GM12878 (cell line): Measurements from ENCODE around the gene PLEK2. TPM values are rescaled to one million over a fixed set of nuclear protein-coding genes. Genes with fewer than 3 reads are reported as not detected.

Experiments
- ATAC-seq: fragments of 200-7000 bp; cut with Tn5 transposase; 3 replicates; pipeline ENCODE4 v1.9.1; 2020; ENCODE audit warnings: mild to moderate bottlenecking, moderate library complexity
- BruUV-seq: library from RNA; stranded (reverse); fragments of 400-500 nt; replicated peaks from 2 replicates; lab custom pipeline; 2021; lab: Mats Ljungman, UMichigan
- CTCF ChIA-PET: fragments of 300-600 bp; sonication (Branson Sonifier 250); formaldehyde crosslinking; extraction: SDS; loops from one replicate; lab custom pipeline; 2021; ENCODE audit warnings: inconsistent platforms; lab: Yijun Ruan, JAX
- POLR2A ChIA-PET: fragments of 350-600 bp; formaldehyde crosslinking; extraction: SDS; loops from one replicate; lab custom pipeline; 2021; ENCODE audit warnings: inconsistent platforms; lab: Charles Lee
- RAD21 ChIA-PET: fragments of 300-600 bp; sonication (Branson Sonifier 250); formaldehyde crosslinking; loops from one replicate; lab custom pipeline; 2023; ENCODE audit warnings: antibody characterized with exemption; ENCODE audit not compliant: unreplicated experiment; lab: Charles Lee
- SMC1A ChIA-PET: fragments of 300-600 bp; sonication (Branson Sonifier 250); formaldehyde crosslinking; loops from one replicate; lab custom pipeline; 2023; ENCODE audit not compliant: unreplicated experiment, uncharacterized antibody; lab: Charles Lee
- DNase-seq: peaks from one replicate; pipeline ENCODE4 v3.0.0-alpha.2; 2011; ENCODE audit warnings: low read depth, low spot score
- FAIRE-seq: peaks from 3 replicates; lab custom pipeline; 2011; peaks lifted over from hg19 to GRCh38; lab: Jason Lieb, UNC
- H2AFZ ChIP-seq: 2 replicates; pipeline ENCODE4 v1.6.0; 2011; ENCODE audit warnings: low read depth, low read length, control low read depth; ENCODE audit not compliant: control insufficient read depth
- H3K27ac ChIP-seq: 2 replicates; pipeline ENCODE4 v1.5.1; 2011; ENCODE audit warnings: control low read depth; ENCODE audit not compliant: control insufficient read depth, insufficient read depth
- H3K27me3 ChIP-seq, 2 experiments: replicated peaks in 1 of 2; 2 replicates each; pipeline versions ENCODE4 v1.6.0 to v1.6.1; 2011; ENCODE audit warnings: low read length in 1 of 2; ENCODE audit not compliant: control insufficient read depth in 2 of 2, insufficient read depth in 2 of 2
- H3K36me3 ChIP-seq, 2 experiments: 2 replicates each; pipeline ENCODE4 v1.5.1; 2011; ENCODE audit warnings: low read length in 1 of 2; ENCODE audit not compliant: control insufficient read depth in 2 of 2, insufficient read depth in 2 of 2
- H3K4me1 ChIP-seq: 2 replicates; pipeline ENCODE4 v1.6.1; 2011; ENCODE audit warnings: mild to moderate bottlenecking, low read length, moderate library complexity, mixed read lengths; ENCODE audit not compliant: control insufficient read depth, insufficient read depth
- H3K4me2 ChIP-seq: 2 replicates; pipeline ENCODE4 v1.6.0; 2011; ENCODE audit warnings: control low read depth; ENCODE audit not compliant: control insufficient read depth, insufficient read depth
- H3K4me3 ChIP-seq: fragments of 200-600 bp; sonication (generic); 2 replicates; pipeline ENCODE4 v1.5.1; 2016
- H3K79me2 ChIP-seq: 2 replicates; pipeline ENCODE4 v1.6.0; 2011; ENCODE audit warnings: low read length; ENCODE audit not compliant: control insufficient read depth, insufficient read depth
- H3K9ac ChIP-seq: 2 replicates; pipeline ENCODE4 v1.8.0; 2011; ENCODE audit warnings: low read length, control low read depth, mixed read lengths; ENCODE audit not compliant: control insufficient read depth, insufficient read depth
- H3K9me3 ChIP-seq: replicated peaks from 3 replicates; pipeline ENCODE4 v1.5.1; 2011; ENCODE audit warnings: mild to moderate bottlenecking, low read length; ENCODE audit not compliant: control insufficient read depth, insufficient read depth
- H4K20me1 ChIP-seq: 2 replicates; pipeline ENCODE4 v1.6.0; 2011; ENCODE audit not compliant: control insufficient read depth, insufficient read depth
- BRCA1 ChIP-seq: IDR thresholded peaks from 2 replicates; pipeline ENCODE4 v1.6.1; 2011; ENCODE audit warnings: low read depth, low read length, improper control_type of control experiment
- CREM ChIP-seq: IDR thresholded peaks from 2 replicates; pipeline ENCODE4 v1.6.1; 2014; ENCODE audit warnings: antibody characterized with exemption, low read depth
- IKZF2 ChIP-seq, 2 experiments: fragments of 450-650 bp; IDR thresholded peaks; 2 replicates each; pipeline ENCODE4 v1.6.1; 2017; ENCODE audit warnings: mild to moderate bottlenecking in 2 of 2, moderate library complexity in 2 of 2
- IRF4 ChIP-seq: IDR thresholded peaks from 2 replicates; pipeline ENCODE4 v1.6.1; 2011; ENCODE audit warnings: low read depth, low read length
- NR2F1 ChIP-seq: fragments of 450-650 bp; conservative IDR thresholded peaks from 2 replicates; pipeline ENCODE4 v1.6.1; 2017; ENCODE audit warnings: mild to moderate bottlenecking
- RB1 ChIP-seq: fragments of 450-650 bp; formaldehyde crosslinking; IDR thresholded peaks from 2 replicates; pipeline ENCODE4 v1.6.1; 2017; ENCODE audit warnings: mild to moderate bottlenecking, borderline replicate concordance
- RUNX3 ChIP-seq: IDR thresholded peaks from 2 replicates; pipeline ENCODE4 v1.6.1; 2012; ENCODE audit warnings: low read length, inconsistent platforms
- SIX5 ChIP-seq: IDR thresholded peaks from 2 replicates; pipeline ENCODE4 v1.6.1; 2011; ENCODE audit warnings: mild to moderate bottlenecking, low read depth, low read length, moderate library complexity; ENCODE audit not compliant: severe bottlenecking
- SRF ChIP-seq, 2 experiments: IDR thresholded peaks; 2 replicates each; pipeline ENCODE4 v1.6.1; 2011; ENCODE audit warnings: low read depth in 2 of 2, low read length in 2 of 2, mild to moderate bottlenecking in 1 of 2, moderate library complexity in 1 of 2
- TCF12 ChIP-seq: IDR thresholded peaks from 2 replicates; pipeline ENCODE4 v1.6.1; 2011; ENCODE audit warnings: low read depth, mild to moderate bottlenecking, low read length
- YY1 ChIP-seq: IDR thresholded peaks from 2 replicates; pipeline ENCODE4 v1.6.1; 2011; ENCODE audit warnings: low read depth, mild to moderate bottlenecking, low read length
- ZNF622 ChIP-seq: fragments of 450-650 bp; IDR thresholded peaks from 2 replicates; pipeline ENCODE4 v1.6.1; 2017; ENCODE audit warnings: mild to moderate bottlenecking, inconsistent platforms
- WGBS: methylation state at CpG from one replicate; pipeline ENCODE4 v1.1.6; 2016; ENCODE audit warnings: low lambda C conversion rate; ENCODE audit not compliant: insufficient replicate concordance, insufficient coverage; ENCODE audit errors: missing lambda C conversion rate; 5-methylcytosine and 5-hydroxymethylcytosine counted together
- in situ Hi-C: fragments of 300-500 bp; cut with MboI; formaldehyde crosslinking; loops from 9 replicates; pipeline ENCODE4 v1.14.3; 2018; ENCODE audit warnings: mixed read lengths
- intact Hi-C: fragments of 100-400 bp; cut with micrococcal nuclease; formaldehyde crosslinking; loops from one replicate; pipeline ENCODE4 v1.14.2; 2022; ENCODE audit not compliant: unreplicated experiment
- polyA plus RNA-seq, 11 experiments: library from polyadenylated mRNA; depleted of rRNA in 4 of 11; unstranded in 6 of 11; stranded (reverse) in 5 of 11; fragments of >200 nt; fragmentation: Nextera tagmentation in 4 of 11; fragmentation: Illumina TruSeq in 1 of 11; extraction: Ambion mirVana in 4 of 11; extraction: Trizol in 1 of 11; gene quantifications; 1 replicate in 1 of 11; 2 replicates in 10 of 11; pipeline versions ENCODE4 v1.2.1 to v1.2.3, GENCODE V29; 2011 to 2016; ENCODE audit warnings: inconsistent platforms in 2 of 11, missing spikeins in 2 of 11, low read depth in 1 of 11
- total RNA-seq, 4 experiments: library from RNA; depleted of rRNA in 3 of 4; stranded (reverse); fragments of >200 nt in 3 of 4; fragmentation: Illumina TruSeq in 1 of 4; extraction: Trizol in 1 of 4; gene quantifications; 2 replicates each; pipeline versions ENCODE4 v1.2.1 to v1.2.3, GENCODE V29; 2013 to 2021
- TF ChIP-seq, protein P1 (sequence below): fragments of 450-650 bp; IDR thresholded peaks from 2 replicates; pipeline ENCODE4 v1.6.1; 2016; ENCODE audit warnings: mild to moderate bottlenecking
- TF ChIP-seq, protein P2 (sequence below): fragments of 450-650 bp; IDR thresholded peaks from 2 replicates; pipeline ENCODE4 v1.6.1; 2016; ENCODE audit warnings: mild to moderate bottlenecking
- TF ChIP-seq, protein P3 (sequence below): fragments of 450-650 bp; conservative IDR thresholded peaks from 2 replicates; pipeline ENCODE4 v1.6.1; 2017; ENCODE audit warnings: mild to moderate bottlenecking, moderate library complexity
- TF ChIP-seq, protein P4 (sequence below), 3 experiments: IDR thresholded peaks in 2 of 3; conservative IDR thresholded peaks in 1 of 3; 2 replicates each; pipeline ENCODE4 v1.5.1; 2011; ENCODE audit warnings: low read depth in 3 of 3, low read length in 3 of 3, mild to moderate bottlenecking in 3 of 3, control low read depth in 2 of 3, moderate library complexity in 2 of 3, inconsistent platforms in 1 of 3, mixed read lengths in 1 of 3; ENCODE audit not compliant: control insufficient read depth in 2 of 3, insufficient read depth in 1 of 3; ENCODE audit errors: extremely low read depth in 1 of 3

Gene PLEK2
- total and polyA plus RNA-seq, 10 of the 15 experiments (the other 5 are each of a cell fraction or from before 2014, with no cell fraction given): 0.08 to 0.20 TPM; not detected in 8

DNA sequence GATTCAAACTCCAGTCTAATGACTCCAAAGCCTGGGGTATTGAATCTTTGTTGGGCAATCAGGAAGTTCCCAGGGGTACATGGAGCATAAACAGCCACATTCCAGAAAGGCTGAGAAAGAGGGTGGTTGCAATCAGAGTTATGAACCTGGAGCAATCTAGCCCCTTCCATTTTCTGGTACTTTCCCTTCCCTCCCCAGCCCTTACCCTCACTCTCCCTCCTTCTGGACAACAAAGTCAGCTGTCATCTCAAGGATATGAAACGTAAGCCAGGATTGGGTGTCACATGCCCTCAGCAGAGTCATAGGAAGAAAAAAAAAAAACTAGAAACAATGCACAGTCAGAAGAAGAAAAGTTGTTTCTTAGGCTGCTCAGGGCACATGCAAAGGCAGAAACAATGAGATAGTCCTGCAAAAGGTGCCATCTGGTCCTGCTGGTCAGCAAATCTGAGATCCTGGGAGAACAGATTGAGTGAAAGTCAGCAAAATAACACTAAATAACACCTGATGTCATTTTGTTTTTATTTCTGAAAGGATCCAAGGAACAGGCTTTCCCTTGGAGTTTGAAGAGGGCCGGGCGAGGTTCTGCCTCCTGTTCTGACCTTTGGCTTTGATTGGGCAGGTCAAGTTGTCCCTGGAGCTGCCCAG is 49.5 kb upstream of the PLEK2 start:
- no peak for DNase-seq
- Histone ChIP-seq H2AFZ (no peak overlapping the region), H3K79me2 (no peaks in the 10 kb centered on the region), H3K36me3 (no peaks in the 10 kb centered on the region), H3K9ac (no peak overlapping the region), H3K9me3 (no peaks in the 10 kb centered on the region), H3K4me1 (no peaks in the 10 kb centered on the region), H3K4me2 (no peak overlapping the region), H3K27ac (no peak overlapping the region), H3K4me3 (no peak overlapping the region), H3K27me3 (no peaks in the 10 kb centered on the region), H4K20me1 (no peaks in the 10 kb centered on the region)
- ChIA-PET SMC1A (no interaction called here), POLR2A (interaction anchor here (0.6 kb wide), 1 partner anchor 10 kb away, joined by 3 read pairs; no protein-coding TSS in a partner anchor), RAD21 (no interaction called here), CTCF (interaction anchor here (0.7 to 1.6 kb wide), 3 partner anchors 14 to 110 kb away, joined by 3 to 7 read pairs (median 3); no protein-coding TSS in a partner anchor)
- WGBS: 30% methylated on average over 3 of the region's 3 CpGs
- no peak for FAIRE-seq
- in situ Hi-C loops: no loop called here
- ATAC-seq: no peak; the same call in 2 of the 3 replicates
- intact Hi-C loops: no loop called here
- BruUV-seq: no TSS peak
- TF ChIP-seq SIX5: no peak
- TF ChIP-seq, protein P1, sequence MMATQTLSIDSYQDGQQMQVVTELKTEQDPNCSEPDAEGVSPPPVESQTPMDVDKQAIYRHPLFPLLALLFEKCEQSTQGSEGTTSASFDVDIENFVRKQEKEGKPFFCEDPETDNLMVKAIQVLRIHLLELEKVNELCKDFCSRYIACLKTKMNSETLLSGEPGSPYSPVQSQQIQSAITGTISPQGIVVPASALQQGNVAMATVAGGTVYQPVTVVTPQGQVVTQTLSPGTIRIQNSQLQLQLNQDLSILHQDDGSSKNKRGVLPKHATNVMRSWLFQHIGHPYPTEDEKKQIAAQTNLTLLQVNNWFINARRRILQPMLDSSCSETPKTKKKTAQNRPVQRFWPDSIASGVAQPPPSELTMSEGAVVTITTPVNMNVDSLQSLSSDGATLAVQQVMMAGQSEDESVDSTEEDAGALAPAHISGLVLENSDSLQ: no peak
- no peak for TF ChIP-seq SRF (IDR thresholded peaks at IDR 0.05; ENCODE audit: low read depth in 2 of 2, low read length in 2 of 2)
- TF ChIP-seq IRF4: no peak
- TF ChIP-seq, protein P2, sequence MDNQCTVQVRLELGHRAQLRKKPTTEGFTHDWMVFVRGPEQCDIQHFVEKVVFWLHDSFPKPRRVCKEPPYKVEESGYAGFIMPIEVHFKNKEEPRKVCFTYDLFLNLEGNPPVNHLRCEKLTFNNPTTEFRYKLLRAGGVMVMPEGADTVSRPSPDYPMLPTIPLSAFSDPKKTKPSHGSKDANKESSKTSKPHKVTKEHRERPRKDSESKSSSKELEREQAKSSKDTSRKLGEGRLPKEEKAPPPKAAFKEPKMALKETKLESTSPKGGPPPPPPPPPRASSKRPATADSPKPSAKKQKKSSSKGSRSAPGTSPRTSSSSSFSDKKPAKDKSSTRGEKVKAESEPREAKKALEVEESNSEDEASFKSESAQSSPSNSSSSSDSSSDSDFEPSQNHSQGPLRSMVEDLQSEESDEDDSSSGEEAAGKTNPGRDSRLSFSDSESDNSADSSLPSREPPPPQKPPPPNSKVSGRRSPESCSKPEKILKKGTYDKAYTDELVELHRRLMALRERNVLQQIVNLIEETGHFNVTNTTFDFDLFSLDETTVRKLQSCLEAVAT: no peak
- TF ChIP-seq, protein P3, sequence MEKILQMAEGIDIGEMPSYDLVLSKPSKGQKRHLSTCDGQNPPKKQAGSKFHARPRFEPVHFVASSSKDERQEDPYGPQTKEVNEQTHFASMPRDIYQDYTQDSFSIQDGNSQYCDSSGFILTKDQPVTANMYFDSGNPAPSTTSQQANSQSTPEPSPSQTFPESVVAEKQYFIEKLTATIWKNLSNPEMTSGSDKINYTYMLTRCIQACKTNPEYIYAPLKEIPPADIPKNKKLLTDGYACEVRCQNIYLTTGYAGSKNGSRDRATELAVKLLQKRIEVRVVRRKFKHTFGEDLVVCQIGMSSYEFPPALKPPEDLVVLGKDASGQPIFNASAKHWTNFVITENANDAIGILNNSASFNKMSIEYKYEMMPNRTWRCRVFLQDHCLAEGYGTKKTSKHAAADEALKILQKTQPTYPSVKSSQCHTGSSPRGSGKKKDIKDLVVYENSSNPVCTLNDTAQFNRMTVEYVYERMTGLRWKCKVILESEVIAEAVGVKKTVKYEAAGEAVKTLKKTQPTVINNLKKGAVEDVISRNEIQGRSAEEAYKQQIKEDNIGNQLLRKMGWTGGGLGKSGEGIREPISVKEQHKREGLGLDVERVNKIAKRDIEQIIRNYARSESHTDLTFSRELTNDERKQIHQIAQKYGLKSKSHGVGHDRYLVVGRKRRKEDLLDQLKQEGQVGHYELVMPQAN: no peak
- TF ChIP-seq, protein P4, sequence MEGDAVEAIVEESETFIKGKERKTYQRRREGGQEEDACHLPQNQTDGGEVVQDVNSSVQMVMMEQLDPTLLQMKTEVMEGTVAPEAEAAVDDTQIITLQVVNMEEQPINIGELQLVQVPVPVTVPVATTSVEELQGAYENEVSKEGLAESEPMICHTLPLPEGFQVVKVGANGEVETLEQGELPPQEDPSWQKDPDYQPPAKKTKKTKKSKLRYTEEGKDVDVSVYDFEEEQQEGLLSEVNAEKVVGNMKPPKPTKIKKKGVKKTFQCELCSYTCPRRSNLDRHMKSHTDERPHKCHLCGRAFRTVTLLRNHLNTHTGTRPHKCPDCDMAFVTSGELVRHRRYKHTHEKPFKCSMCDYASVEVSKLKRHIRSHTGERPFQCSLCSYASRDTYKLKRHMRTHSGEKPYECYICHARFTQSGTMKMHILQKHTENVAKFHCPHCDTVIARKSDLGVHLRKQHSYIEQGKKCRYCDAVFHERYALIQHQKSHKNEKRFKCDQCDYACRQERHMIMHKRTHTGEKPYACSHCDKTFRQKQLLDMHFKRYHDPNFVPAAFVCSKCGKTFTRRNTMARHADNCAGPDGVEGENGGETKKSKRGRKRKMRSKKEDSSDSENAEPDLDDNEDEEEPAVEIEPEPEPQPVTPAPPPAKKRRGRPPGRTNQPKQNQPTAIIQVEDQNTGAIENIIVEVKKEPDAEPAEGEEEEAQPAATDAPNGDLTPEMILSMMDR (IDR thresholded peaks at IDR 0.05 in 2 of 3, conservative IDR thresholded peaks at IDR 0.05 in 1 of 3; ENCODE audit: control insufficient read depth in 2 of 3, extremely low read depth in 1 of 3, insufficient read depth in 1 of 3, low read depth in 3 of 3, low read length in 3 of 3): no peak
- TF ChIP-seq BRCA1: no peak
- no peak for TF ChIP-seq RB1
- TF ChIP-seq NR2F1: no peak
- TF ChIP-seq CREM: no peak
- no peak for TF ChIP-seq RUNX3
- TF ChIP-seq ZNF622: no peak
- TF ChIP-seq TCF12: no peak
- no peak for TF ChIP-seq YY1
- no peak for TF ChIP-seq IKZF2 (IDR thresholded peaks at IDR 0.05)
